ENCODE results near the gene ZNF385B. TPM values are rescaled to one million over a fixed set of nuclear protein-coding genes. Genes with fewer than 3 reads are reported as not detected.

ZNF385B gene
- total and polyA plus RNA-seq, 2 donors (not counting 1 experiment from before 2014, with no cell fraction given): not detected

- WGBS (ENCODE audit: insufficient coverage): 67% methylated on average over 1 of the region's 2 CpGs
- Histone ChIP-seq H2AFZ (ENCODE audit: insufficient read depth, low read depth, low read length, poor library complexity, severe bottlenecking) (no peak overlapping the region), H3K4me1 (ENCODE audit: control insufficient read depth in 2 of 2, insufficient read depth in 2 of 2, low read length in 2 of 2) (no peaks in the 10 kb centered on the region), H4K20me1 (ENCODE audit: control insufficient read depth, insufficient read depth, low read length, poor library complexity, severe bottlenecking) (no peaks in the 10 kb centered on the region), H3K4me2 (replicated peaks; ENCODE audit: low read depth, low read length, poor library complexity, severe bottlenecking) (no peak overlapping the region), H3K27me3 (replicated peaks in 1 of 4; ENCODE audit: control extremely low read depth in 1 of 4, control insufficient read depth in 3 of 4, insufficient read depth in 4 of 4, low read length in 3 of 4) (no peaks in the 10 kb centered on the region), H3K27ac (ENCODE audit: low read length in 2 of 2) (no peak overlapping the region), H3K4me3 (ENCODE audit: control extremely low read depth in 1 of 5, extremely low read depth in 1 of 5, insufficient read depth in 1 of 5, low read depth in 2 of 5, low read length in 4 of 5) (no peak overlapping the region), H3K36me3 (replicated peaks in 1 of 2; ENCODE audit: control extremely low read depth in 1 of 2, control insufficient read depth in 1 of 2, extremely low read depth in 1 of 2, insufficient read depth in 2 of 2, low read length in 1 of 2) (no peaks in the 10 kb centered on the region), H3K79me2 (ENCODE audit: control insufficient read depth, insufficient read depth, low read length) (no peaks in the 10 kb centered on the region), H3K9ac (ENCODE audit: low read length) (no peak overlapping the region), H3K9me3 (ENCODE audit: control extremely low read depth in 1 of 3, control insufficient read depth in 2 of 3, insufficient read depth in 1 of 3, low read length in 2 of 3) (no peaks in the 10 kb centered on the region)
- H3K27me3 Mint-ChIP-seq: no peaks in the 10 kb centered on the region
- no peak overlapping the region for H3K27ac Mint-ChIP-seq
- H3K4me3 Mint-ChIP-seq: no peak overlapping the region
- TF ChIP-seq EZH2 (IDR thresholded peaks at IDR 0.05; ENCODE audit: borderline replicate concordance, insufficient read depth, low read depth, low read length, poor library complexity, severe bottlenecking): no peak
- TF ChIP-seq CTCF (IDR thresholded peaks at IDR 0.05): no peak
- ChIA-PET CTCF (no interaction called here), POLR2A (no interaction called here)
- intact Hi-C loops (cut with micrococcal nuclease): no loop called here
- no peak for ATAC-seq (ENCODE audit: low read depth)
- H3K4me1 Mint-ChIP-seq: no peaks in the 10 kb centered on the region
- no peak for DNase-seq
- peaks cover 2% of the 10 kb centered on the region for H3K9me3 Mint-ChIP-seq (ENCODE audit: insufficient read depth)
Measured at GRCh38 chr2:179393481-179393880, 467.9 kb downstream of the ZNF385B start.

Small RNA genes within 50 kb of the gene (small RNA-seq; reads per million reads assigned to genes)
- not detected for gene MIR1258 (ENCODE audit: insufficient read length, low read depth, low replicate concordance)

Other genes with a start within 250 kb of the ZNF385B start
- gene CWC22, start 145.7 kb upstream of the ZNF385B start, total RNA-seq: 28.6 and 28.7 TPM in 2 replicates
- 6.3 and 8.0 TPM in 2 replicates for gene CWC22, start 145.7 kb upstream of the ZNF385B start, polyA plus RNA-seq

Measured in B cell (primary cell).